MM.1S (cell line): Measurements from ENCODE around the gene SUPT20HL2.

Experiments used
- DNase-seq: peaks from one replicate; pipeline ENCODE4 v3.0.0-alpha.2; 2015
- H2AFZ ChIP-seq: fragments of 300-600 bp; sonication (generic); 2 replicates; pipeline ENCODE4 v1.6.0; 2016; ENCODE audit warnings: antibody characterized with exemption, low read length
- H3F3A ChIP-seq: fragments of 300-600 bp; sonication (generic); 2 replicates; pipeline ENCODE4 v1.6.1; 2016; ENCODE audit warnings: mild to moderate bottlenecking, antibody characterized with exemption, low read length, moderate library complexity, mixed read lengths; ENCODE audit not compliant: insufficient read depth
- H3K27ac ChIP-seq: fragments of 300-600 bp; sonication (generic); 2 replicates; pipeline ENCODE4 v1.5.1; 2016; ENCODE audit warnings: mild to moderate bottlenecking, low read length
- H3K27me3 ChIP-seq: fragments of 300-600 bp; sonication (generic); replicated peaks from 2 replicates; pipeline ENCODE4 v1.6.0; 2016; ENCODE audit warnings: low read length; ENCODE audit not compliant: insufficient read depth
- H3K36me3 ChIP-seq: fragments of 300-600 bp; sonication (generic); replicated peaks from 2 replicates; pipeline ENCODE4 v1.6.1; 2016; ENCODE audit warnings: mild to moderate bottlenecking, low read length, mixed read lengths; ENCODE audit not compliant: insufficient read depth
- H3K4me1 ChIP-seq: fragments of 300-600 bp; sonication (generic); 2 replicates; pipeline ENCODE4 v1.6.1; 2016; ENCODE audit warnings: low read length, mixed read lengths
- H3K4me2 ChIP-seq: fragments of 300-600 bp; sonication (generic); 2 replicates; pipeline ENCODE4 v1.6.0; 2016; ENCODE audit warnings: low read depth, low read length
- H3K4me3 ChIP-seq: fragments of 300-600 bp; sonication (generic); 2 replicates; pipeline ENCODE4 v1.5.1; 2016; ENCODE audit warnings: low read length, mixed read lengths
- H3K79me2 ChIP-seq: fragments of 300-600 bp; sonication (generic); 2 replicates; pipeline ENCODE4 v1.6.1; 2016; ENCODE audit warnings: mixed run types, low read length, mixed read lengths
- H3K9ac ChIP-seq: fragments of 300-600 bp; sonication (generic); 2 replicates; pipeline ENCODE4 v1.6.1; 2016; ENCODE audit warnings: low read length, mixed read lengths
- H3K9me2 ChIP-seq: fragments of 300-600 bp; sonication (generic); replicated peaks from 2 replicates; pipeline ENCODE4 v1.6.1; 2016; ENCODE audit warnings: mild to moderate bottlenecking, low read length, mixed read lengths; ENCODE audit not compliant: insufficient read depth
- H3K9me3 ChIP-seq: fragments of 300-600 bp; sonication (generic); replicated peaks from 2 replicates; pipeline ENCODE4 v1.6.1; 2016; ENCODE audit warnings: mild to moderate bottlenecking, low read length, mixed read lengths; ENCODE audit not compliant: insufficient read depth
- H4K20me1 ChIP-seq: fragments of 300-600 bp; sonication (generic); 2 replicates; pipeline ENCODE4 v1.6.1; 2016; ENCODE audit warnings: mild to moderate bottlenecking, low read length, moderate library complexity, mixed read lengths; ENCODE audit not compliant: insufficient read depth
- CTCF ChIP-seq: fragments of 300-600 bp; sonication (generic); IDR thresholded peaks from 2 replicates; pipeline ENCODE4 v1.5.1; 2016; ENCODE audit warnings: antibody characterized with exemption, low read length, mixed read lengths
- EZH2 ChIP-seq: fragments of 300-600 bp; sonication (generic); optimal IDR thresholded peaks from 2 replicates; pipeline ENCODE3; 2017; ENCODE audit warnings: low read depth, mild to moderate bottlenecking, antibody characterized with exemption, low read length, mixed read lengths
- EZH2phosphoT487 ChIP-seq: fragments of 300-600 bp; sonication (generic); IDR thresholded peaks from 2 replicates; pipeline ENCODE4 v1.6.1; 2018; ENCODE audit warnings: antibody characterized with exemption, low read length

Gene SUPT20HL2

DNA sequence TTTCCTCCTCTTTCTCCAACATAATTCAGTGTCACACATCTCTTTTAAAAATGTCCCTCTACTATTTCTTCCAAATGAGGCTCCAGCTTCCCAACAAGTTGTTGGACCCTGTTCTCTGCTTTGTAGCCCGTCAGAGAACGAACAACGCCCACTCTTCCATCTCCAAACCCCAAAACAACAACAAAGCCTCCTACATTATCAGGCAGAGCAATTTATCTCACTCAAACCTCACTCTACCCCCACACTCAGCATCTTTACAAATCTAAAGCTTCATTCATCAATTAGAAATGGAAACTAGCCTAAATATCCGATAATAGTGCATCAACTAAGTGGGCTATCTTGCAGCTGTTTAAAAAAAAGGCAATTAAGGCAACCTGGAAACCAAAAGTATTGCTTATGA is 20.5 kb downstream of the SUPT20HL2 start:
- no peak overlapping the region for H2AFZ ChIP-seq
- H4K20me1 ChIP-seq = no peaks in the 10 kb centered on the region
- H3K9me3 ChIP-seq = no peaks in the 10 kb centered on the region
- no peaks in the 10 kb centered on the region for H3K4me1 ChIP-seq
- H3K4me3 ChIP-seq = no peak overlapping the region
- no peaks in the 10 kb centered on the region for H3K36me3 ChIP-seq
- H3K79me2 ChIP-seq = no peaks in the 10 kb centered on the region
- H3K4me2 ChIP-seq = no peak overlapping the region
- no peaks in the 10 kb centered on the region for H3K27me3 ChIP-seq
- no peak for DNase-seq
- no peak overlapping the region for H3K9ac ChIP-seq
- no peak for TF ChIP-seq EZH2
- no peak for TF ChIP-seq CTCF
- TF ChIP-seq EZH2phosphoT487 = no peak
- no peaks in the 10 kb centered on the region for H3F3A ChIP-seq
- H3K9me2 ChIP-seq = no peaks in the 10 kb centered on the region
- H3K27ac ChIP-seq = no peak overlapping the region

GRCh38 chrX:24292353-24292752 is 21.5 kb downstream of the SUPT20HL2 start:
- no peaks in the 10 kb centered on the region for H3K9me3 ChIP-seq
- H3K4me1 ChIP-seq = no peaks in the 10 kb centered on the region
- H4K20me1 ChIP-seq = no peaks in the 10 kb centered on the region
- DNase-seq = no peak
- no peaks in the 10 kb centered on the region for H3K9me2 ChIP-seq
- H3K27ac ChIP-seq = no peak overlapping the region
- H3K9ac ChIP-seq = no peak overlapping the region
- H3F3A ChIP-seq = no peaks in the 10 kb centered on the region
- TF ChIP-seq EZH2phosphoT487 (no peak), EZH2 (no peak), CTCF (no peak)
- no peaks in the 10 kb centered on the region for H3K79me2 ChIP-seq
- no peak overlapping the region for H3K4me3 ChIP-seq
- H3K36me3 ChIP-seq = no peaks in the 10 kb centered on the region
- no peak overlapping the region for H2AFZ ChIP-seq
- H3K4me2 ChIP-seq = no peak overlapping the region
- no peaks in the 10 kb centered on the region for H3K27me3 ChIP-seq

- Histone ChIP-seq H3K9me2 (no peaks in the 10 kb centered on the region), H3K36me3 (no peaks in the 10 kb centered on the region), H4K20me1 (no peaks in the 10 kb centered on the region), H3K4me3 (no peak overlapping the region), H3F3A (no peaks in the 10 kb centered on the region), H3K9me3 (no peaks in the 10 kb centered on the region), H2AFZ (no peak overlapping the region), H3K4me2 (no peak overlapping the region), H3K27me3 (no peaks in the 10 kb centered on the region), H3K79me2 (no peaks in the 10 kb centered on the region), H3K27ac (no peak overlapping the region), H3K4me1 (no peaks in the 10 kb centered on the region), H3K9ac (no peak overlapping the region)
- no peak for TF ChIP-seq EZH2phosphoT487
- TF ChIP-seq EZH2 = no peak
- TF ChIP-seq CTCF = no peak
- no peak for DNase-seq
Observed at GRCh38 chrX:24285082-24285481, 28.8 kb downstream of the SUPT20HL2 start.
